ENCODE results near the gene DNASE1L2.

Gene DNASE1L2

GRCh38 chr16:2211923-2212347, 24.3 kb upstream of the DNASE1L2 start:
- Histone ChIP-seq H3K9ac (ENCODE audit: insufficient read length) (no peak overlapping the region), H3K36me3 (ENCODE audit: insufficient read depth, low read length) (peaks cover 22% of the 10 kb centered on the region; the same call in 1 of the 2 replicates), H3K27ac (no peak overlapping the region), H3K4me3 (no peak overlapping the region), H3K9me3 (ENCODE audit: low read depth, low read length) (no peaks in the 10 kb centered on the region)
- no peak for DNase-seq (ENCODE audit: low read depth, low spot score)
- TF ChIP-seq POLR2AphosphoS5 (IDR thresholded peaks at IDR 0.05; ENCODE audit: borderline replicate concordance, low read depth, low read length), result no peak
- TF ChIP-seq EZH2 (IDR thresholded peaks at IDR 0.05), result no peak

- Histone ChIP-seq H3K27ac (no peak overlapping the region), H3K9me3 (ENCODE audit: low read depth, low read length) (no peaks in the 10 kb centered on the region), H3K4me3 (peak overlapping the region; percentile 76), H3K36me3 (ENCODE audit: insufficient read depth, low read length) (peaks cover 15% of the 10 kb centered on the region; the same call in 1 of the 2 replicates), H3K9ac (ENCODE audit: insufficient read length) (peak overlapping the region; percentile 21)
- no peak for TF ChIP-seq FOXP2 (optimal IDR thresholded peaks at IDR 0.05; ENCODE audit: control extremely low read depth, extremely low read length, insufficient read depth)
- 0 out of 2 replicates have a peak, but pooled peaks have one; percentile 15 for TF ChIP-seq POLR2AphosphoS5 (IDR thresholded peaks at IDR 0.05; ENCODE audit: borderline replicate concordance, low read depth, low read length)
- TF ChIP-seq EZH2 (IDR thresholded peaks at IDR 0.05), result no peak
- DNase-seq (ENCODE audit: low read depth, low spot score), result no peak
Observed at GRCh38 chr16:2212362-2213324, 23.6 kb upstream of the DNASE1L2 start.

- TF ChIP-seq FOXP2 (optimal IDR thresholded peaks at IDR 0.05; ENCODE audit: control extremely low read depth, extremely low read length, insufficient read depth), result no peak
- no peak for TF ChIP-seq EZH2 (IDR thresholded peaks at IDR 0.05)
- TF ChIP-seq POLR2AphosphoS5 (IDR thresholded peaks at IDR 0.05; ENCODE audit: borderline replicate concordance, low read depth, low read length), result no peak
- H3K9ac ChIP-seq (ENCODE audit: insufficient read length), result peak overlapping the region; percentile 43
- no peak for DNase-seq (ENCODE audit: low read depth, low spot score)
- H3K27ac ChIP-seq, result no peak overlapping the region
- peaks cover 1% of the 10 kb centered on the region; the same call in 1 of the 2 replicates for H3K36me3 ChIP-seq (ENCODE audit: insufficient read depth, low read length)
- no peaks in the 10 kb centered on the region for H3K9me3 ChIP-seq (ENCODE audit: low read depth, low read length)
- H3K4me3 ChIP-seq, result peak overlapping the region; percentile 76
Observed at GRCh38 chr16:2213817-2214718, 22.2 kb upstream of the DNASE1L2 start.

GRCh38 chr16:2214719-2214968, 21.6 kb upstream of the DNASE1L2 start, which contains the start of gene PGP:
Gene PGP (minus strand): TSS chr16:2214840. CDS start chr16:2214777, 63 bp downstream.
- H3K9ac ChIP-seq (ENCODE audit: insufficient read length), result peak within 1 kb of the TSS; percentile 84
- DNase-seq (ENCODE audit: low read depth, low spot score), result no peak
- TF ChIP-seq EZH2 (IDR thresholded peaks at IDR 0.05) (no peak), FOXP2 (optimal IDR thresholded peaks at IDR 0.05; ENCODE audit: control extremely low read depth, extremely low read length, insufficient read depth) (no peak), POLR2AphosphoS5 (IDR thresholded peaks at IDR 0.05; ENCODE audit: borderline replicate concordance, low read depth, low read length) (no peak)
- peak within 1 kb of the TSS; percentile 98 for H3K4me3 ChIP-seq
- no peaks in the 10 kb centered on the region; the same call in 1 of the 2 replicates for H3K36me3 ChIP-seq (ENCODE audit: insufficient read depth, low read length)
- no peaks in the 10 kb centered on the region for H3K9me3 ChIP-seq (ENCODE audit: low read depth, low read length)
- no peak within 1 kb of the TSS; the same call in 1 of the 2 replicates for H3K27ac ChIP-seq

GRCh38 chr16:2216330-2216729, 19.9 kb upstream of the DNASE1L2 start:
- no peak overlapping the region for H3K27ac ChIP-seq
- H3K9ac ChIP-seq (ENCODE audit: insufficient read length), result no peak overlapping the region
- no peak overlapping the region for H3K4me3 ChIP-seq
- H3K9me3 ChIP-seq (ENCODE audit: low read depth, low read length), result no peaks in the 10 kb centered on the region
- TF ChIP-seq FOXP2 (optimal IDR thresholded peaks at IDR 0.05; ENCODE audit: control extremely low read depth, extremely low read length, insufficient read depth), result no peak
- TF ChIP-seq POLR2AphosphoS5 (IDR thresholded peaks at IDR 0.05; ENCODE audit: borderline replicate concordance, low read depth, low read length), result no peak
- no peak for DNase-seq (ENCODE audit: low read depth, low spot score)
- H3K36me3 ChIP-seq (ENCODE audit: insufficient read depth, low read length), result no peaks in the 10 kb centered on the region

GRCh38 chr16:2223221-2223941, 12.9 kb upstream of the DNASE1L2 start, which contains the start of gene E4F1:
Gene E4F1 (plus strand): TSS chr16:2223591. CDS start chr16:2223614, 23 bp downstream.
- Histone ChIP-seq H3K27ac (peak within 1 kb of the TSS; percentile 67), H3K9me3 (ENCODE audit: low read depth, low read length) (no peaks in the 10 kb centered on the region), H3K36me3 (ENCODE audit: insufficient read depth, low read length) (no peaks in the 10 kb centered on the region; the same call in 1 of the 2 replicates), H3K9ac (ENCODE audit: insufficient read length) (peak within 1 kb of the TSS; percentile 97), H3K4me3 (peak within 1 kb of the TSS; percentile 88)
- TF ChIP-seq FOXP2 (optimal IDR thresholded peaks at IDR 0.05; ENCODE audit: control extremely low read depth, extremely low read length, insufficient read depth) (peak; percentile 64), EZH2 (IDR thresholded peaks at IDR 0.05) (no peak), POLR2AphosphoS5 (IDR thresholded peaks at IDR 0.05; ENCODE audit: borderline replicate concordance, low read depth, low read length) (peak; percentile 95)
- DNase-seq (ENCODE audit: low read depth, low spot score), result peak; percentile 89

GRCh38 chr16:2223942-2224486, 12.2 kb upstream of the DNASE1L2 start:
- peak overlapping the region; percentile 97 for H3K9ac ChIP-seq (ENCODE audit: insufficient read length)
- H3K27ac ChIP-seq, result peak overlapping the region; percentile 67
- no peaks in the 10 kb centered on the region for H3K9me3 ChIP-seq (ENCODE audit: low read depth, low read length)
- H3K4me3 ChIP-seq, result peak overlapping the region; percentile 88
- H3K36me3 ChIP-seq (ENCODE audit: insufficient read depth, low read length), result peaks cover 5% of the 10 kb centered on the region; the same call in 1 of the 2 replicates
- DNase-seq (ENCODE audit: low read depth, low spot score), result no peak
- TF ChIP-seq POLR2AphosphoS5 (IDR thresholded peaks at IDR 0.05; ENCODE audit: borderline replicate concordance, low read depth, low read length) (no peak), FOXP2 (optimal IDR thresholded peaks at IDR 0.05; ENCODE audit: control extremely low read depth, extremely low read length, insufficient read depth) (no peak), EZH2 (IDR thresholded peaks at IDR 0.05) (no peak)

All from SK-N-MC (cell line).